ENCODE measurements around the gene DPP6.
"Not testable (repeated sequence)": the region's sequence is repeated elsewhere in the genome, so short reads cannot be mapped to it uniquely, and the experiment has no call there.

The DPP6 gene

DNA sequence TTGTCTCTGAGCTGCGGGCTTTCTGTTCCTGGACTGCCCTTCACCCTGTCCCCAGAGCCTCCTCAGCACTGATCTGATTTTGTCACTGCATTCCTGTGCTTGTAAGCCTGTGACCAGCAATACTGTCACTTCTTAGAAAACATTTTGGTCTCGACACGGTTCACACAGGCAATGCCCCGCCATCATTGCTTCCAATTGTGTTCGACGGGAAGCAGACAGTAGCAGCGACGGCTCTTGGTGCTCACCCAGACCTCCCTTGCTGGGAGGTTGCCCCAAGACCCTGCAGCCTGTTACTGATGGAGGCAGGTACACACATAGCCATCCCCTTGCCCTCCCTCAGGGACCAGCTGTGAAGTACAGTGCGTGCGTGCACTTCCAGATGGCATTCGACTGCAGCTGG lies 99.1 kb downstream of the DPP6 start:
- DNase-seq; H3K4me3 Mint-ChIP-seq; H3K27me3 Mint-ChIP-seq; H3K27ac Mint-ChIP-seq; ATAC-seq; H3K36me3 Mint-ChIP-seq (ENCODE audit: low read depth); H3K4me1 Mint-ChIP-seq; H3K9me3 Mint-ChIP-seq: not testable (repeated sequence)

DNA sequence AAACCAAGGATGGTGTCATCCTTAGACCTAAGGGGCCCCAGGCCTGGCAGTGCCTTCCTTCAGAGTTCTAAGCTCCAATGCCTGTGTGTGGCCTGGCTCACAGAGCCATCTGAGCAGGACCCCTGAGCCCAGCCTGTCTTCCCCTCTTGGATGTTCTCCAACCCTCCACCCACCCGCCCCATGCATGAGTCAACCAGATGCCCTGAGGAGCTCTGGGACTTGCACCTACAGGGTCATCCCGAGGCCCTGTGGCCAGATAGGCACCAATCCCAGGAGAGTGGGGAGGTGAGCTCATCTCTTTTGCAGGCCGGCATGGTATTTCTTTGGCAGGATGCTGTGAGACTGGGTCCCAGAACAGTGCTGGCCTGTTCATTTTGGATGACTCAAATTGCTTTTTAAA lies 103.7 kb downstream of the DPP6 start:
- ATAC-seq, DNase-seq, H3K9me3 Mint-ChIP-seq: not testable (repeated sequence)

DNA sequence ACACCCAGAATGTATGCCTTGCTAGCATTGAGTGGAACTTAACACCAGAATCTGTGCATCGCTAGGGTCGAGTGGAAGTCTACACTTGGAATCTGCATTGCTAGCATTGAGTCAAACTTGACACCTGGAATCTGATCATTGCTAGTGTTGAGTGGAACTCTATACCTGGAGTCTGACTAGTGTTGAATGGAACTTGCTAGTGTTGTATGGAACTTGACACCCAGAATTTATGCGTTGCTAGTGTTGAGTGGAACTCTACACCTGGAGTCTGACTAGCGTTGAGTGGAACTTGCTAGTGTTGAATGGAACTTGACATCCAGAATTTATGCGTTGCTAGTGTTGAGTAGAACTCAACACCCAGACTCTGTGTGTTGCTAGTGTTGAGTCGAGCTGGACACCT lies 110.7 kb downstream of the DPP6 start:
- DNase-seq; H3K4me3 Mint-ChIP-seq; H3K4me1 Mint-ChIP-seq; H3K27me3 Mint-ChIP-seq; H3K36me3 Mint-ChIP-seq (ENCODE audit: low read depth); H3K27ac Mint-ChIP-seq; ATAC-seq; H3K9me3 Mint-ChIP-seq: not testable (repeated sequence)

More for the DNA sequence above, 103.7 kb downstream of the DPP6 start:
- not testable (repeated sequence) for H3K27ac Mint-ChIP-seq; H3K4me1 Mint-ChIP-seq; H3K36me3 Mint-ChIP-seq (ENCODE audit: low read depth); H3K27me3 Mint-ChIP-seq; H3K4me3 Mint-ChIP-seq

DNA sequence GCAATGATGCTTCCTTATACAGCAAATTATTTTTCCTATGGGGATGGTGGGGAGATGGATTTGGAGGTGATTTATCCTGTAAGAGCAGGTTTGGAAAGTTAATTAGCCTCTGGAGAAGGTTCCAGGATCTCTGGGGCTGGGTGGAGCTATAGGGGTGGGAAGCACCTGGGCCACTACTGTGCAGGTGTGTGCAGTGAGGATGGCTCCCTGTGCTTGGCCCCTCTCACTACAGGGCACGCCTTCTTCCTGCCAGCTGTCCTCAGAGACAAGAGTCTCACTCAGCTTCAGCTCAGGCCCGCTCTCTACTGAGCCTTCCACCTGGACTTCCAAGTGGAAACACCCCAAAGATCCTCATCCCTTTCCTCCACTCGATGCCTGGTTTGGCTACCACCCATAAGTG lies 111.4 kb downstream of the DPP6 start:
- not testable (repeated sequence) for H3K36me3 Mint-ChIP-seq (ENCODE audit: low read depth); DNase-seq; H3K27ac Mint-ChIP-seq; H3K9me3 Mint-ChIP-seq; H3K4me3 Mint-ChIP-seq; ATAC-seq; H3K4me1 Mint-ChIP-seq; H3K27me3 Mint-ChIP-seq

DNA sequence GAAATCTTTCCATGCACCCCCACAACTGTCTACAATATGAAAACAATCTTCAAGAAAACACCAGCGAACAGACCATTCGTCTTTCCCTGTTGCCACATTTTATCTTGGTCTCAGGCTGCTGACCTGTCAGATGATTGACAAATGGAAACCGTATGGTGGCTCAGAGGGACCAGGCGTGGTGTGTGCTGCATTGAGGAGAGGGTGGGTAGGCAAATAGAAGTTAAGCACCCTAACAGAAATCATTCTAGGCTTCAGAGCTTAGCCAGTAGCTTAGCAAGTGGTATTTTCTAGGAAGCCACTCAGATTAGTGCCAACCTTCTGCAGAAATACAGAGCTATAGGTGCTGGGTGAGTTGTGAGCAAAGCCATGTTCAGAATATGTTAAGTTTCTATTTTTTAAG lies 114.9 kb downstream of the DPP6 start:
- H3K27me3 Mint-ChIP-seq, result no peaks in the 10 kb centered on the region
- H3K9me3 Mint-ChIP-seq, result peaks cover 4% of the 10 kb centered on the region

DNA sequence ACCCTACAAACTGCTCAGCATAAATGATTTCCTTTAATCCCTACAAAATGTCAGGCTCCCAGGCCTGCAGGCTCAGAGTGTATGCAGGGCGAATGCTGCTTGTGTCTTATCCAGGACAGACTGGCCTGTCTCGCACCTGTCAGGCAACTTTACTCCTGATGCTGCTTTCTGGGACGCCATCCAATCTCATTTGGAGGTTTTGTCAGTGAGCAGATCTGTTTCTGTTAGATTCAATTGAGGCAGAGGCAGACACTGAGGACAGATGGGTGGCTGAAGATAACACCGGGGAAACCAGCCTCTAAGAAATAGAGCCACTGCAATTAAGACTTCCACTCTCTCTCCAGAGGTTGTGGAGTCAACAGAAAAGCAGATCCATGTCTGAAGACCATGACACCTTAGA lies 115.6 kb downstream of the DPP6 start:
- no peak for DNase-seq
- Mint-ChIP-seq H3K27me3 (no peaks in the 10 kb centered on the region), H3K9me3 (peaks cover 4% of the 10 kb centered on the region), H3K4me3 (no peak overlapping the region), H3K36me3 (ENCODE audit: low read depth) (no peaks in the 10 kb centered on the region), H3K27ac (no peak overlapping the region), H3K4me1 (no peaks in the 10 kb centered on the region)
- ATAC-seq, result no peak

More for the DNA sequence above, 114.9 kb downstream of the DPP6 start:
- DNase-seq (no peak), ATAC-seq (no peak)
- Mint-ChIP-seq H3K36me3 (ENCODE audit: low read depth) (no peaks in the 10 kb centered on the region), H3K27ac (no peak overlapping the region), H3K4me3 (no peak overlapping the region), H3K4me1 (no peaks in the 10 kb centered on the region)

DNA sequence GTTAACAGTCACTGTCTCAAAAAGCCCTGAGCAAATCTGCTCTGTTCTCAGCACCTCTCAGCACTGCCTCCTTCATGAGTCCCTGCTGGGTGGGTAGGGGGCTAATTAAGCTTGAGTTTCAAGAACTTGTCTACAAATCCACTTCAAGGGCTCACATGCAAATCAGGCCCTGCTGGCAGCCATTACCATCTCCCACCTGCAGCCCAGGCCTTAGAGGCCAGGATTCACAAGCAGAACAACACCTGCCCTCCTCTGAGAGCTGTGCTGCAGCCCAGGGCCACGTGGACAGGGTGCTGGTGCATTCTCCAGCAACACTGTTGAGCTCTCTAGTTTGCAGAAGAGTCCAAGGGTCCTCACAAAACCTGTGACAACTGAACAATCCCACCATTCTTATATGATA lies 119.2 kb downstream of the DPP6 start:
- H3K9me3 Mint-ChIP-seq, result peaks cover 4% of the 10 kb centered on the region
- no peak for ATAC-seq
- no peaks in the 10 kb centered on the region for H3K36me3 Mint-ChIP-seq (ENCODE audit: low read depth)
- H3K27ac Mint-ChIP-seq, result no peak overlapping the region
- H3K4me1 Mint-ChIP-seq, result no peaks in the 10 kb centered on the region
- no peak for DNase-seq
- no peak overlapping the region for H3K4me3 Mint-ChIP-seq
- H3K27me3 Mint-ChIP-seq, result no peaks in the 10 kb centered on the region

DNA sequence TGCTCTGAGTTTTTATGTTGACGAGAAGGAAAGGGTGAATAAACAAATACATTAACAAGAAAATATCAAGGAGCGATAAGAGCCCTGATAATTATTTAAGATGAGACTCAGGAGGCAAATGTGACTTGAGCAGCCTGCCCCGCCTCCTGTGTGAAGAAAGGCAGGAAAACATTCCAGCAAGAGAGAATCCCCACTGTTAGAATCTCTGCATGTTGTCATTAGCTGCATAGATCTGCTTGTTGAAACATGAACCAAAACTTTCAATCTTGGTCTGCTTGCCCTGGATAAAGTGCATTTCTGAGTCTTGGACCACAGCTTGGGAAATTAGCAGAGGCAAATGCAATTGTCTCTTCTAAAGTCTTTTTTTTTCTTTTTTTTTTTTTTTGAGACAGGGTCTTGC lies 120.0 kb downstream of the DPP6 start:
- no peaks in the 10 kb centered on the region for H3K4me1 Mint-ChIP-seq
- H3K36me3 Mint-ChIP-seq (ENCODE audit: low read depth), result no peaks in the 10 kb centered on the region
- no peak overlapping the region for H3K27ac Mint-ChIP-seq
- no peaks in the 10 kb centered on the region for H3K27me3 Mint-ChIP-seq
- no peak for DNase-seq
- H3K4me3 Mint-ChIP-seq, result no peak overlapping the region
- ATAC-seq, result no peak
- H3K9me3 Mint-ChIP-seq, result peaks cover 4% of the 10 kb centered on the region

DNA sequence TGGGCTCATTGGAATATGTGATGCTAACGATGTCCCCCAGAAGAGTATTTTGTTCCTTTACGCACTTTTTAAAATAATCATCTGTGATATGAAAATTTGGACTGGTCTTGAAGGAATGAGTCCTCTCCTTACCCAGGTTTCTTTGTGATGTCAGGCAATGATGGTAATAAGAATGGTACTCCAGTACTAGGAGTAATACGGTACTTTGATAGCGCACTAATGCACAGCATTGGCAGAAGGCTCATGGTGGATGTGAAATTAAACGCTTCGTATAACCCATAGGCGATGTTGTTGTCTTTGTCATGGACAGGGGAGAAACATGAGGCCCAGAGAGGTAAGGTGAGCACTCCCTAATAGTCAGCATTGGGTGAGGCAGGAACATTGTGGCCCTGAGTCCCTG lies 125.4 kb downstream of the DPP6 start:
- no peaks in the 10 kb centered on the region for H3K4me1 Mint-ChIP-seq
- ATAC-seq (no peak), DNase-seq (no peak)
- H3K36me3 Mint-ChIP-seq (ENCODE audit: low read depth), result no peaks in the 10 kb centered on the region
- no peak overlapping the region for H3K27ac Mint-ChIP-seq
- no peaks in the 10 kb centered on the region for H3K27me3 Mint-ChIP-seq
- H3K9me3 Mint-ChIP-seq, result peaks cover 4% of the 10 kb centered on the region
- H3K4me3 Mint-ChIP-seq, result no peak overlapping the region

DNA sequence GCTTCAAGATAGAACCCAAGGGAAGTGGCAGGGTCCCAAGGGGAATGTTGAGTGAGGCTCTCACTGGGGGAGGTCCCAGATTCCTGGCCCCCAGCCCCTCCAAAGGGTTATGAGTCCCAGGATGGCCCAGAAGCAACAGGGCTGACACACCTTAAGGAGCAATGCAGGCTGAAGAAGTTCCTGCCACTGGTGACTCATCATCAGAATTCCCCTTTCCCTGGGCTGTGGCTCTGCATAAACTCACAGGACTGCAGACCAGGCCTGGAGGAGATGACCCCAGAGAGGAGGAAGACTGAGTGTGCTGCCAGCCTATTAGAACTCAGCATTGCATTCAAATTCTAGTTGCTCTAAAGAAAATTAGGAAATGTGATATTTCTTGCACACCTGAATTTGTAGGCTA lies 126.7 kb downstream of the DPP6 start:
- H3K4me1 Mint-ChIP-seq, result no peaks in the 10 kb centered on the region
- H3K9me3 Mint-ChIP-seq, result peaks cover 4% of the 10 kb centered on the region
- H3K27me3 Mint-ChIP-seq, result peaks cover 2% of the 10 kb centered on the region
- H3K4me3 Mint-ChIP-seq, result no peak overlapping the region
- H3K27ac Mint-ChIP-seq, result no peak overlapping the region
- no peak for DNase-seq
- no peak for ATAC-seq
- H3K36me3 Mint-ChIP-seq (ENCODE audit: low read depth), result no peaks in the 10 kb centered on the region

DNA sequence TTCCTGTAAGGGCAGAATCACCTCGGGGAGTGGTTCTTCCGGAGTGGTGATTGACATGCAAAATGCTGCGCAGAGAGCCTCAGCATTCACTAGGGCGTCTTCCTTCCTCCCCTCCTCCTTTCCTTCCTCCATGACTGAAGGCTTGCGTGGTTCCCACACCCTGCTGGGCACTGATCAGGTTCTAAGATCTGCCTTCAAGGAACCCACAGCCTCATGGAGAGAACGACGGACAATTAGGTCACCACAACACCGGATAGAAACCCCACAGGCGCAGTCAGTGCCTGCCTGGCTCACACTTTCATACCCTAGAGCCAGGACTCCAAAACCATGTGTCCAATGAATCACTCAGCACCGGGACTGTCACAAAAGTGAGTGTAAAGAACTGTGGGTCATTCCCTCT lies 131.3 kb downstream of the DPP6 start:
- Mint-ChIP-seq H3K4me1 (no peaks in the 10 kb centered on the region), H3K27me3 (peaks cover 2% of the 10 kb centered on the region), H3K36me3 (ENCODE audit: low read depth) (no peaks in the 10 kb centered on the region), H3K9me3 (peaks cover 4% of the 10 kb centered on the region), H3K4me3 (no peak overlapping the region), H3K27ac (no peak overlapping the region)
- DNase-seq, result no peak
- no peak for ATAC-seq

DNA sequence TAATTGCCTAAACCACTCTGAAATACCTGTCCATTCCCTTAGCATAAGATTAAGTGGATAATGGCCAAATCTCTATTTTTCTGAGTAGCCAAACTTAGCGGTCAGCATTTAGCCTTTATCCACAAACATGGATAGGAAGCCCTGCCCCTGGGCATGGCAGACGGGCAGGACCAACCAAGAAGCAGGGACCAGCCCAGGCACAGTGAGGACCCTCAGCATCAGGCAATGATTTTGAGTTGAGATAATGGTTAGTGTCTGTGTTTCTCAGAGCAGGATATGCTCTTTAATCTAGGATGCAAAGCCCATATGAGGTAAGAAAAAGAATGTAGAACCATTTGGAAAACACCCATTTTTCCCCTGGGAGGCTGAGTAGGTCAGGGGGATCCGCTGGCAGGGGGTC lies 131.7 kb downstream of the DPP6 start:
- ATAC-seq, result no peak
- Mint-ChIP-seq H3K4me3 (no peak overlapping the region), H3K36me3 (ENCODE audit: low read depth) (no peaks in the 10 kb centered on the region), H3K27me3 (peaks cover 2% of the 10 kb centered on the region), H3K27ac (no peak overlapping the region), H3K9me3 (peaks cover 4% of the 10 kb centered on the region), H3K4me1 (no peaks in the 10 kb centered on the region)
- no peak for DNase-seq

DNA sequence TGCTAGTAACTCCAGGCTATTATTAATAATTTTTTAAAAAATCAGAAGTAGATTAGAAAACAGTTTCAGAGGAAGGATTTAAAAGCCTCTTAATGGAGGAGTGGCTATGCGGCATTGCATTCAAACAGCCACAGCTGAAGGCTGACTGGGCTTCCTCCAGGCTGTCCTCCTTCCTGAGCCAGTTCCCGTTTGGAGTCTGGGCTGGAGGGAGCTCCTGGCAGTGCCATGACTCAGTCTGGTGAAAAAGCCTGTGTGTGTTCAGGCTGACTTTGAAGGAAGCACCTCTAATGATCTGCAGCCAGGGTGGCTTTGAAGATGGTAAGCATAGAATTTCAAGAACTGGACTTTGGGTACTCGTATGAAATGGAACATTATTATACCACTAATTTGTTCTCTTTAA lies 134.6 kb downstream of the DPP6 start:
- H3K27me3 Mint-ChIP-seq, result peaks cover 2% of the 10 kb centered on the region
- no peaks in the 10 kb centered on the region for H3K4me1 Mint-ChIP-seq
- no peaks in the 10 kb centered on the region for H3K9me3 Mint-ChIP-seq
- no peaks in the 10 kb centered on the region for H3K36me3 Mint-ChIP-seq (ENCODE audit: low read depth)
- DNase-seq, result no peak
- ATAC-seq, result no peak
- no peak overlapping the region for H3K4me3 Mint-ChIP-seq
- no peak overlapping the region for H3K27ac Mint-ChIP-seq

DNA sequence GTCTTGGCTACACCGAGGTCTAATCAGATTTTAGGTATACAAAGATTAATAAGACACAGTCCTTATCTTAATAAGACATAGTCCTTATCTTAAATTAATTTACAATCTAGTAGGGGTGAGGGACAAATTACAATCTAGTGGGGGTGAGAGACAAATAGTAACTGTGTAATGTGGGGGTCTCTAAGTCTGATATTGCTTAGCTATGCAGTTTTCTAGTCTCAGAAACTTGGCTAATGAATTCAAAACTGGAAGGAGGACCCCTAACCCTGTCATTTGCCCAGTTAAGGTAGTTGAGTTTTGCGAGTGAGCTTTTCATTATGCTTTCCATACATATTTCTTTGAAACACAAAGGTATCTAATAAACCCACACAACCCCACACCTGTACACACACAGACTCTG lies 136.1 kb downstream of the DPP6 start:
- ATAC-seq, result no peak
- Mint-ChIP-seq H3K27me3 (no peaks in the 10 kb centered on the region), H3K4me1 (no peaks in the 10 kb centered on the region), H3K27ac (no peak overlapping the region), H3K4me3 (no peak overlapping the region), H3K9me3 (no peaks in the 10 kb centered on the region), H3K36me3 (ENCODE audit: low read depth) (no peaks in the 10 kb centered on the region)
- DNase-seq, result no peak

DNA sequence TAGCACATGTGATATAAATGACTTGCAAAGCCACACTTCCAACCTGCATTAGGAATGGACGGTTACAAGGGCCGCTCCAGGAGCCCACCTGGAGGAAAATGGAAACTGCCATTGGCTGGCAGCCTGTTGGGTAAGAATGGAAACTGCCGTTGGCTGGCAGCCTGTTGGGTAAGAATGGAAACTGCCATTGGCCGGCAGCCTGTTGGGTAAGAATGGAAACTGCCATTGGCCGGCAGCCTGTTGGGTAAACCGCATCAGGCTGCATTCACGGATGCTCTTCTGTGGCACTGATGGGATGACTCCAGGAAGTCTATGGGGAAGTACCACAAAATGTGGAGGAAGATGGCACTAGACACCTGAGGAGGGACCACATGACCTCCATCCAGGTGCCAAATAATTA lies 143.1 kb downstream of the DPP6 start:
- H3K9me3 Mint-ChIP-seq, result peaks cover 4% of the 10 kb centered on the region
- H3K4me3 Mint-ChIP-seq, result no peak overlapping the region
- no peaks in the 10 kb centered on the region for H3K27me3 Mint-ChIP-seq
- DNase-seq (no peak), ATAC-seq (no peak)
- H3K36me3 Mint-ChIP-seq (ENCODE audit: low read depth), result no peaks in the 10 kb centered on the region
- no peaks in the 10 kb centered on the region for H3K4me1 Mint-ChIP-seq
- no peak overlapping the region for H3K27ac Mint-ChIP-seq

DNA sequence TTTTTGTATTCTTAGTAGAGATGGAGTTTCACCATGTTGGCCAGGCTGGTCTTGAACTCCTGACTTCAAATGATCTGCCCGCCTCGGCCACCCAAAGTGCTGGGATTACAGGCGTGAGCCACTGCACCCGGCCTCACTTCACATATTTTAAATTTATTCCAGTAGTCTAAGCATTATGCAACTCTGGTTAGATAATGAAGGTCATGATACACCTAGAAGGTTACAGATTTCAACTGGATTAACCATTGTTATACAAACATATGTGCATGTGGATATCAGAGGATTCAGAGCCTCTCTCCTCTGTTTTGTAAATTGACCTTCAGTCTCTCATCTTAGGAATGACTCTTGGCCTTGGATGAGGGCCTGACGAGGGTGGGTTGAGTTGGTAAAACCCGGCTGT lies 146.3 kb downstream of the DPP6 start:
- no peaks in the 10 kb centered on the region for H3K36me3 Mint-ChIP-seq (ENCODE audit: low read depth)
- H3K9me3 Mint-ChIP-seq, result peaks cover 4% of the 10 kb centered on the region
- H3K27ac Mint-ChIP-seq, result no peak overlapping the region
- no peaks in the 10 kb centered on the region for H3K4me1 Mint-ChIP-seq
- H3K4me3 Mint-ChIP-seq, result no peak overlapping the region
- no peaks in the 10 kb centered on the region for H3K27me3 Mint-ChIP-seq
- DNase-seq (no peak), ATAC-seq (no peak)

Measured in activated naive CD8-positive, alpha-beta T cell treated with anti-CD3 and anti-CD28 coated beads, Interleukin-2, amount 50 U/mL, for 24 hours (primary cell).